ENCODE measurements around the gene EXOSC10.

- TF ChIP-seq POLR2A (IDR thresholded peaks at IDR 0.05) (no peak), CTCF (IDR thresholded peaks at IDR 0.05) (no peak)
These were observed 38.4 kb upstream of the EXOSC10 start for GRCh38 chr1:11138029-11138428.

All from stomach (tissue), 4 donors.